LHCN-M2 (cell line): ENCODE measurements around the gene EHD3. TPM values are rescaled to one million over a fixed set of nuclear protein-coding genes. Genes with fewer than 3 reads are reported as not detected.

ENCODE experiments used
- DNase-seq: peaks from one replicate; pipeline ENCODE4 v3.0.0-alpha.2; 2012; ENCODE audit warnings: low read depth
- total RNA-seq: library from RNA; depleted of rRNA; stranded (reverse); fragments of >200 nt; gene quantifications from 2 replicates; pipeline ENCODE4 v1.2.3, GENCODE V29; 2014

Gene EHD3
- total RNA-seq, 1 experiment from 2014 or later: 10.9 TPM

GRCh38 chr2:31235504-31235902, 1.6 kb downstream of the EHD3 start:
- peak; percentile 65 for DNase-seq

GRCh38 chr2:31236433-31237205, 2.7 kb downstream of the EHD3 start:
- no peak for DNase-seq

- DNase-seq: no peak
Observed at GRCh38 chr2:31237348-31238017, 3.5 kb downstream of the EHD3 start.

GRCh38 chr2:31238126-31238905, 4.4 kb downstream of the EHD3 start:
- DNase-seq: no peak

GRCh38 chr2:31238906-31239592, 5.1 kb downstream of the EHD3 start:
- no peak for DNase-seq

- peak; percentile 15 for DNase-seq
Observed at GRCh38 chr2:31239593-31240177, 5.7 kb downstream of the EHD3 start.

GRCh38 chr2:31240381-31241365, 6.7 kb downstream of the EHD3 start:
- no peak for DNase-seq

- no peak for DNase-seq
Observed at GRCh38 chr2:31241625-31242270, 7.8 kb downstream of the EHD3 start.

- DNase-seq: no peak
Observed at GRCh38 chr2:31243053-31243452, 9.1 kb downstream of the EHD3 start.

- no peak for DNase-seq
Observed at GRCh38 chr2:31244101-31244500, 10.1 kb downstream of the EHD3 start.

GRCh38 chr2:31246184-31246852, 12.4 kb downstream of the EHD3 start:
- no peak for DNase-seq

- no peak for DNase-seq
Observed at GRCh38 chr2:31247711-31248110, 13.8 kb downstream of the EHD3 start.

GRCh38 chr2:31248139-31248538, 14.2 kb downstream of the EHD3 start:
- DNase-seq: no peak

GRCh38 chr2:31249009-31249690, 15.2 kb downstream of the EHD3 start:
- no peak for DNase-seq

- DNase-seq: no peak
Observed at GRCh38 chr2:31251018-31251417, 17.1 kb downstream of the EHD3 start.

- DNase-seq: no peak
Observed at GRCh38 chr2:31251851-31252250, 17.9 kb downstream of the EHD3 start.

- no peak for DNase-seq
Observed at GRCh38 chr2:31253356-31254131, 19.6 kb downstream of the EHD3 start.
